Adrenal gland (tissue), 12 donors: ENCODE data around the gene FXYD5. TPM values are rescaled to one million over a fixed set of nuclear protein-coding genes. Genes with fewer than 3 reads are reported as not detected.

Experiments
- DNase-seq, 7 donors: peaks; one replicate each; pipeline ENCODE4 v3.0.0-alpha.2; 2019 to 2020
- H3K27ac ChIP-seq, 5 donors: fragments of 200-600 bp; sonication (generic) in 4 of 5; 1 replicate in 3 of 5; 2 replicates in 2 of 5; pipeline versions ENCODE4 v1.5.1 to v1.8.0; 2016 to 2020; ENCODE audit warnings: mild to moderate bottlenecking in 1 of 5
- H3K27me3 ChIP-seq: fragments of 200-600 bp; 2 replicates; pipeline ENCODE4 v1.8.0; 2021
- H3K36me3 ChIP-seq, 2 donors: fragments of 200-600 bp; replicated peaks in 1 of 2; 1 replicate in 1 of 2; 2 replicates in 1 of 2; pipeline versions ENCODE4 v1.5.1 to v1.8.0; 2018 to 2022
- H3K4me1 ChIP-seq, 2 donors: fragments of 200-600 bp; replicated peaks in 1 of 2; 1 replicate in 1 of 2; 2 replicates in 1 of 2; pipeline versions ENCODE4 v1.5.1 to v1.8.0; 2018 to 2021
- H3K4me3 ChIP-seq, 4 donors: fragments of 200-600 bp; sonication (generic) in 3 of 4; one replicate each; pipeline ENCODE4 v1.5.1; 2016 to 2018
- H3K9me3 ChIP-seq, 3 donors: fragments of 200-600 bp; sonication (generic) in 1 of 3; replicated peaks in 1 of 3; 1 replicate in 2 of 3; 2 replicates in 1 of 3; pipeline versions ENCODE4 v1.5.1 to v1.8.0; 2016 to 2021
- POLR2A ChIP-seq, 2 donors: fragments of 450-650 bp; IDR thresholded peaks; one replicate each; pipeline ENCODE4 v1.6.1; 2017; ENCODE audit warnings: antibody characterized with exemption in 2 of 2, mild to moderate bottlenecking in 2 of 2, moderate library complexity in 1 of 2
- WGBS, 4 donors: extraction: QIAGEN DNeasy Blood & Tissue Kit in 2 of 4; methylation state at CpG; one replicate each; pipeline versions ENCODE4 v1.1.5 to v1.1.7; 2013 to 2017; 5-methylcytosine and 5-hydroxymethylcytosine counted together
- intact Hi-C, 2 donors: fragments of 100-400 bp; cut with DNase I; formaldehyde crosslinking; loops; one replicate each; pipeline versions ENCODE4 v1.14.1 to v1.15.0; 2022 to 2023
- polyA plus RNA-seq, 3 donors: library from polyadenylated mRNA; stranded (reverse); fragments of 200-250 nt in 2 of 3; fragments of 350-450 nt in 1 of 3; fragmentation: Illumina TruSeq in 1 of 3; extraction: RNeasy Lipid Tissue Mini Kit (QIAGEN cat#74804) in 1 of 3; gene quantifications; one replicate each; pipeline ENCODE4 v1.2.3, GENCODE V29; 2013 to 2014
- total RNA-seq, 9 donors: library from RNA; depleted of rRNA in 4 of 9; stranded (reverse); fragments of >200 nt in 4 of 9; fragments of 120-200 nt in 1 of 9; fragmentation: NEBNext Ultra II Directional in 1 of 9; extraction: Animal tissue kit (Norgen Biotek cat#: 25700) in 1 of 9; gene quantifications; one replicate each; pipeline versions ENCODE4 v1.1.0 to v1.2.4, GENCODE V29; 2013 to 2023
- TF ChIP-seq, protein P1 (sequence below), 6 experiments: fragments of 450-650 bp in 4 of 6; fragments of 200-600 bp in 2 of 6; sonication (generic) in 1 of 6; IDR thresholded peaks; 1 replicate in 5 of 6; 2 replicates in 1 of 6; pipeline versions ENCODE4 v1.5.1 to v1.8.0; 2016 to 2021; ENCODE audit warnings: antibody characterized with exemption in 6 of 6, mild to moderate bottlenecking in 2 of 6, moderate library complexity in 1 of 6
- donor health status: healthy with polysubstance abuse.
- donor health status: Bipolar disorder and iron deficiency.
- donor health status: DM: yes; HTN: yes; CAD: no.
- donor health status: DM: no; HTN: no; CAD: no.
- donor health status: DM: no; HTN: no; CAD: no.
- donor health status: DM: yes; HTN: yes; CAD: no.

FXYD5 gene
- total and polyA plus RNA-seq, 12 donors, result 4.2 to 123 (median 38.9) TPM

GRCh38 chr19:35118268-35119020 lies 36.1 kb upstream of the FXYD5 start:
- H3K36me3 ChIP-seq, result no peaks in the 10 kb centered on the region
- 78 to 88% (median 82%) methylated on average over 7 to 13 of the region's 13 CpGs for WGBS, 4 donors
- no peak for TF ChIP-seq POLR2A (IDR thresholded peaks at IDR 0.05)
- no peak overlapping the region for H3K4me3 ChIP-seq
- peak in 1 of 7 donors; percentile 56 for DNase-seq
- peak overlapping the region in 1 of 5 donors; percentile 47 for H3K27ac ChIP-seq
- H3K9me3 ChIP-seq, result no peaks in the 10 kb centered on the region
- H3K4me1 ChIP-seq, result peaks cover 0 to 15% of the 10 kb centered on the region in 2 donors
- H3K27me3 ChIP-seq, result no peaks in the 10 kb centered on the region
- intact Hi-C loops, result no loop called here

DNA sequence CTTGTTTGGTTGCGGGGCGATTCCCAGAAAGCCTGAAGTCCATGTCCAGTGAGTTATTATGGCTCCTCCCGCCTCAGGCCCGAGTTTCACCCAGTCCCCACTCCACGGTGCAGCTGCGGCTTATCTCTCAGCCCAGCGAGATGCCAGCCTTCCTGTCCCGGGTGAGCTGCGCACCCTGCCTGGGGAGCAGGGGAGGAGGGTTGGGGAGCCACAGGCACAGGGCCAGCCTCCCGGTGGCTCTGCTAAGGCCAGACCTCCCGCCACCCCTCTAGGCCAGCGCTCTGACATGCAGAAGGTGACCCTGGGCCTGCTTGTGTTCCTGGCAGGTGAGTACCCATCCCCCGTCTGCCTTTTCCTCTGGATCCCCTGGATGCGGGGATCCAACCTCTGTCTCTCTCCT lies 35.4 kb upstream of the FXYD5 start:
- intact Hi-C loops, result no loop called here
- Histone ChIP-seq H3K4me3 (no peak overlapping the region), H3K27me3 (no peaks in the 10 kb centered on the region), H3K9me3 (no peaks in the 10 kb centered on the region), H3K36me3 (no peaks in the 10 kb centered on the region), H3K27ac (peak overlapping the region in 1 of 5 donors; percentile 47), H3K4me1 (peaks cover 0 to 22% of the 10 kb centered on the region in 2 donors)
- WGBS, 4 donors, result 74 to 90% (median 75%) methylated on average over 5 to 14 of the region's 14 CpGs
- no peak for TF ChIP-seq POLR2A (IDR thresholded peaks at IDR 0.05)
- TF ChIP-seq, protein P1, sequence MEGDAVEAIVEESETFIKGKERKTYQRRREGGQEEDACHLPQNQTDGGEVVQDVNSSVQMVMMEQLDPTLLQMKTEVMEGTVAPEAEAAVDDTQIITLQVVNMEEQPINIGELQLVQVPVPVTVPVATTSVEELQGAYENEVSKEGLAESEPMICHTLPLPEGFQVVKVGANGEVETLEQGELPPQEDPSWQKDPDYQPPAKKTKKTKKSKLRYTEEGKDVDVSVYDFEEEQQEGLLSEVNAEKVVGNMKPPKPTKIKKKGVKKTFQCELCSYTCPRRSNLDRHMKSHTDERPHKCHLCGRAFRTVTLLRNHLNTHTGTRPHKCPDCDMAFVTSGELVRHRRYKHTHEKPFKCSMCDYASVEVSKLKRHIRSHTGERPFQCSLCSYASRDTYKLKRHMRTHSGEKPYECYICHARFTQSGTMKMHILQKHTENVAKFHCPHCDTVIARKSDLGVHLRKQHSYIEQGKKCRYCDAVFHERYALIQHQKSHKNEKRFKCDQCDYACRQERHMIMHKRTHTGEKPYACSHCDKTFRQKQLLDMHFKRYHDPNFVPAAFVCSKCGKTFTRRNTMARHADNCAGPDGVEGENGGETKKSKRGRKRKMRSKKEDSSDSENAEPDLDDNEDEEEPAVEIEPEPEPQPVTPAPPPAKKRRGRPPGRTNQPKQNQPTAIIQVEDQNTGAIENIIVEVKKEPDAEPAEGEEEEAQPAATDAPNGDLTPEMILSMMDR (IDR thresholded peaks at IDR 0.05), result no peak
- no peak for DNase-seq

- Histone ChIP-seq H3K4me1 (peaks cover 0 to 26% of the 10 kb centered on the region in 2 donors), H3K27ac (peak overlapping the region in 1 of 5 donors; percentile 47), H3K9me3 (no peaks in the 10 kb centered on the region), H3K4me3 (no peak overlapping the region), H3K27me3 (no peaks in the 10 kb centered on the region), H3K36me3 (no peaks in the 10 kb centered on the region)
- 68 to 83% (median 75%) methylated on average over 9 of the region's 9 CpGs for WGBS, 4 donors
- TF ChIP-seq, protein P1 (IDR thresholded peaks at IDR 0.05), result no peak
- no peak for TF ChIP-seq POLR2A (IDR thresholded peaks at IDR 0.05)
- intact Hi-C loops, result no loop called here
- DNase-seq, result peak in 1 of 7 donors; percentile 43
Observed at GRCh38 chr19:35119578-35120155, 34.9 kb upstream of the FXYD5 start.

DNA sequence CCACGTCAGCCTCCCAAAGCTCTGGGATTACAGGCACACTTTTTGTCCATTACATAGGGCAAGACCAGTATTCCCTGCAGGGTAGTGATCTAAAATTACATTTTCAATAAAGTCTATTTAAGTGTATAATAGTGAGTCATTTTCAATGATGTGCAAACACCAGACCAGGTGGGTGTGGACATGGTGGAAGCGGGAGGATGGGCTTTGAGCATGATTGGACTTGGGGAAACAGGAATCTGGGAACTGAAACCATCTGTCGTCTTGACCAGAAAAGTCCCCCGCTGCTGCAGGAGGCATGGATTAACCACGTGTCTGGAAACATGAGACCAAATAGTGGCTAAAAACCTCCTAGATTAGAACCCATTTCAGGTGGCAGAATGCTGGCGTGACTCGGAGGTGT lies 34.0 kb upstream of the FXYD5 start:
- peaks cover 0 to 30% of the 10 kb centered on the region in 2 donors for H3K4me1 ChIP-seq

More for the DNA sequence above, 34.0 kb upstream of the FXYD5 start:
- Histone ChIP-seq H3K27ac (no peak overlapping the region), H3K36me3 (no peaks in the 10 kb centered on the region), H3K27me3 (no peaks in the 10 kb centered on the region), H3K9me3 (no peaks in the 10 kb centered on the region), H3K4me3 (no peak overlapping the region)
- TF ChIP-seq, protein P1 (IDR thresholded peaks at IDR 0.05), result no peak
- TF ChIP-seq POLR2A (IDR thresholded peaks at IDR 0.05), result no peak
- intact Hi-C loops, result no loop called here
- 62 to 73% (median 71%) methylated on average over 7 of the region's 7 CpGs for WGBS, 4 donors
- no peak for DNase-seq
